Smooth muscle cell (in vitro differentiated cells): ENCODE measurements around the gene IGIP. TPM values are rescaled to one million over a fixed set of nuclear protein-coding genes. Genes with fewer than 3 reads are reported as not detected.

Experiments
- DNase-seq: peaks from one replicate; lab custom pipeline; 2025; ENCODE audit not compliant: unreplicated experiment; lab: John Stamatoyannopoulos, UW
- H2AFZ ChIP-seq: fragments of 200-600 bp; sonication (generic); 2 replicates; pipeline ENCODE4 v1.6.0; 2016; ENCODE audit warnings: antibody characterized with exemption, low read depth, mild to moderate bottlenecking
- H3F3A ChIP-seq: fragments of 200-600 bp; sonication (generic); 2 replicates; pipeline ENCODE4 v1.6.0; 2017; ENCODE audit warnings: antibody characterized with exemption, low read depth
- H3K27ac ChIP-seq: fragments of 200-600 bp; sonication (generic); 2 replicates; pipeline ENCODE4 v1.5.1; 2016; ENCODE audit warnings: low read depth, mild to moderate bottlenecking
- H3K27me3 ChIP-seq: fragments of 200-600 bp; sonication (generic); 2 replicates; pipeline ENCODE4 v1.6.1; 2016; ENCODE audit warnings: low read depth, mild to moderate bottlenecking
- H3K36me3 ChIP-seq: fragments of 200-600 bp; sonication (generic); 2 replicates; pipeline ENCODE4 v1.5.1; 2016; ENCODE audit warnings: low read depth
- H3K4me1 ChIP-seq: fragments of 200-600 bp; sonication (generic); 2 replicates; pipeline ENCODE4 v1.5.1; 2016; ENCODE audit warnings: low read depth
- H3K4me2 ChIP-seq: fragments of 200-600 bp; sonication (generic); 2 replicates; pipeline ENCODE4 v1.6.0; 2016; ENCODE audit warnings: mild to moderate bottlenecking
- H3K4me3 ChIP-seq: fragments of 200-600 bp; sonication (generic); 2 replicates; pipeline ENCODE4 v1.5.1; 2016; ENCODE audit warnings: mild to moderate bottlenecking
- H3K79me2 ChIP-seq: fragments of 200-600 bp; sonication (generic); 2 replicates; pipeline ENCODE4 v1.6.0; 2016; ENCODE audit warnings: low read depth, mild to moderate bottlenecking
- H3K9ac ChIP-seq: fragments of 200-600 bp; sonication (generic); 2 replicates; pipeline ENCODE4 v1.6.0; 2016; ENCODE audit warnings: low read depth
- H3K9me3 ChIP-seq: fragments of 200-600 bp; sonication (generic); replicated peaks from 2 replicates; pipeline ENCODE4 v1.5.1; 2016; ENCODE audit warnings: low read depth
- H4K20me1 ChIP-seq: fragments of 200-600 bp; sonication (generic); 2 replicates; pipeline ENCODE4 v1.6.0; 2016; ENCODE audit warnings: low read depth
- CTCF ChIP-seq: fragments of 200-600 bp; sonication (generic); IDR thresholded peaks from 2 replicates; pipeline ENCODE4 v1.5.1; 2017; ENCODE audit warnings: borderline replicate concordance, mild to moderate bottlenecking, antibody characterized with exemption; ENCODE audit not compliant: insufficient read depth, poor library complexity, severe bottlenecking
- WGBS: methylation state at CpG from one replicate; pipeline ENCODE4 v1.1.7; 2016; ENCODE audit warnings: low lambda C conversion rate; 5-methylcytosine and 5-hydroxymethylcytosine counted together
- polyA plus RNA-seq: library from polyadenylated mRNA; unstranded; fragments of >200 nt; fragmentation: Nextera tagmentation; extraction: Ambion mirVana; gene quantifications from 2 replicates; pipeline ENCODE4 v1.2.1, GENCODE V29; 2016
- total RNA-seq: library from RNA; depleted of rRNA; stranded (reverse); fragments of >200 nt; gene quantifications from 2 replicates; pipeline ENCODE4 v1.2.3, GENCODE V29; 2014

Gene IGIP
- total and polyA plus RNA-seq, 2 experiments from 2014 or later: 0.72 to 4.3 TPM

GRCh38 chr5:140176031-140176387 is 50.3 kb downstream of the IGIP start:
- Histone ChIP-seq H3K9ac (peak overlapping the region; percentile 95), H3K4me3 (peak overlapping the region; percentile 79), H3F3A (no peaks in the 10 kb centered on the region), H3K36me3 (no peaks in the 10 kb centered on the region), H3K4me1 (peaks cover 6% of the 10 kb centered on the region), H3K79me2 (no peaks in the 10 kb centered on the region), H3K27me3 (no peaks in the 10 kb centered on the region), H3K9me3 (no peaks in the 10 kb centered on the region), H4K20me1 (no peaks in the 10 kb centered on the region), H2AFZ (peak overlapping the region; percentile 89), H3K4me2 (peak overlapping the region; percentile 98), H3K27ac (peak overlapping the region; percentile 89)
- DNase-seq: no peak
- 2% methylated on average over 4 of the region's 4 CpGs for WGBS
- TF ChIP-seq CTCF: no peak

- Histone ChIP-seq H3K36me3 (no peaks in the 10 kb centered on the region), H3K4me3 (no peak overlapping the region), H3K4me2 (no peak overlapping the region), H3K27ac (peak overlapping the region; percentile 6), H3K79me2 (no peaks in the 10 kb centered on the region), H4K20me1 (no peaks in the 10 kb centered on the region), H3F3A (no peaks in the 10 kb centered on the region), H3K9me3 (no peaks in the 10 kb centered on the region), H3K27me3 (no peaks in the 10 kb centered on the region), H3K4me1 (peaks cover 14% of the 10 kb centered on the region), H2AFZ (no peak overlapping the region), H3K9ac (no peak overlapping the region)
- 100% methylated on average over 1 of the region's 1 CpG for WGBS
- TF ChIP-seq CTCF: no peak
- DNase-seq: no peak
Measured at GRCh38 chr5:140178086-140178410, 52.3 kb downstream of the IGIP start.

DNA sequence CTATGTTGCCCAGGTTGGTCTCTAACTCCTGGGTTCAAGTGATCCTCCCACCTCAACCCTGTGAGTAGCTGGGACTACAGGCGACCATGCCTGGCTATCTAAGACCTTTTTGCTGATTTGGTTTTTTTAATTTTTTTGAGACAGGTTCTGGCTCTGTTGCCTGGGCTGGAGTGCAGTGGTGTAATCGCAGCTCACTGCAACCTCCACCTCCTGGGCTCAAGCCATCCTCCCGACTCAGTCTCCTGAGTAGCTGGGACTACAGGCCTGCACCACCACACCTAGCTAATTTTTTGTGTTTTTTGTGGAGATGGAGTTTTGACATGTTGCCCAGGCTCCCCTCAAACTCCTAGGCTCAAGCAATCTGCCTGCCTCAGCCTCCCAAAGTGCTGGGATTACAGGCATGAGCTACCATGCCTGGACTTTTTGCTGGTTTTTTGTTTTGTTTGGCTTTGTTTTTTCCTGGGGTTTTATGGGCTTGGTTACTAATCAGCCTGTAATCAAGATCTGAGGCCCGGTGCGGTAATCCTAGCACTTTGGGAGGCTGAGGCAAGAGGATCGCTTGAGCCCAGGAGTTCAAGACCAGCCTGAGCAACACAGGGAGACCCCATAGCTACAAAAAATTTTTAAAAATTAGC is 52.9 kb downstream of the IGIP start:
- Histone ChIP-seq H3K79me2 (no peaks in the 10 kb centered on the region), H3F3A (no peaks in the 10 kb centered on the region), H3K4me3 (no peak overlapping the region), H3K9me3 (no peaks in the 10 kb centered on the region), H2AFZ (no peak overlapping the region), H3K4me2 (no peak overlapping the region), H3K27me3 (no peaks in the 10 kb centered on the region), H3K27ac (no peak overlapping the region), H3K9ac (no peak overlapping the region), H3K36me3 (no peaks in the 10 kb centered on the region), H3K4me1 (peaks cover 19% of the 10 kb centered on the region), H4K20me1 (no peaks in the 10 kb centered on the region)
- no peak for DNase-seq
- WGBS: 66% methylated on average over 6 of the region's 6 CpGs
- TF ChIP-seq CTCF: no peak

Other genes with a start within 250 kb of the IGIP start
- 0.09 and 0.40 TPM in 2 replicates for gene NRG2, start 82.6 kb upstream of the IGIP start, total RNA-seq
- gene NRG2, start 82.6 kb upstream of the IGIP start, polyA plus RNA-seq: 0.11 and 0.25 TPM in 2 replicates
- 9.4 and 9.8 TPM in 2 replicates for gene PURA, start 11.8 kb upstream of the IGIP start, total RNA-seq
- 5.2 and 5.9 TPM in 2 replicates for gene PURA, start 11.8 kb upstream of the IGIP start, polyA plus RNA-seq
- gene CYSTM1, start 49.3 kb downstream of the IGIP start, total RNA-seq: 9.4 and 23.5 TPM in 2 replicates
- gene CYSTM1, start 49.3 kb downstream of the IGIP start, polyA plus RNA-seq: 31.3 and 45.6 TPM in 2 replicates
- 140 and 154 TPM in 2 replicates for gene PFDN1, start 177.2 kb downstream of the IGIP start, total RNA-seq
- gene PFDN1, start 177.2 kb downstream of the IGIP start, polyA plus RNA-seq: 145 and 159 TPM in 2 replicates
- gene HBEGF, start 220.7 kb downstream of the IGIP start, total RNA-seq: 36.7 and 46.0 TPM in 2 replicates
- gene HBEGF, start 220.7 kb downstream of the IGIP start, polyA plus RNA-seq: 33.8 and 37.1 TPM in 2 replicates
- gene SLC4A9, start 234.3 kb downstream of the IGIP start, total RNA-seq: not detected in 2 replicates
- not detected in 2 replicates for gene SLC4A9, start 234.3 kb downstream of the IGIP start, polyA plus RNA-seq